NCI-H345 treated with DMSO at 0.1 percent for 48 hours (cell line): Measurements from ENCODE around the gene SPATA33.
"Not testable (repeated sequence)": the region's sequence is repeated elsewhere in the genome, so short reads cannot be mapped to it uniquely, and the experiment has no call there.

Source experiments
- DNase-seq: peaks from one replicate; lab custom pipeline; 2025; ENCODE audit not compliant: unreplicated experiment; lab: John Stamatoyannopoulos, UW

The SPATA33 gene

GRCh38 chr16:89658221-89658879, 714 bp downstream of the SPATA33 start:
- no peak for DNase-seq

GRCh38 chr16:89660146-89660545, 2.5 kb downstream of the SPATA33 start:
- DNase-seq: no peak

GRCh38 chr16:89661215-89661614, 3.6 kb downstream of the SPATA33 start:
- no peak for DNase-seq

DNA sequence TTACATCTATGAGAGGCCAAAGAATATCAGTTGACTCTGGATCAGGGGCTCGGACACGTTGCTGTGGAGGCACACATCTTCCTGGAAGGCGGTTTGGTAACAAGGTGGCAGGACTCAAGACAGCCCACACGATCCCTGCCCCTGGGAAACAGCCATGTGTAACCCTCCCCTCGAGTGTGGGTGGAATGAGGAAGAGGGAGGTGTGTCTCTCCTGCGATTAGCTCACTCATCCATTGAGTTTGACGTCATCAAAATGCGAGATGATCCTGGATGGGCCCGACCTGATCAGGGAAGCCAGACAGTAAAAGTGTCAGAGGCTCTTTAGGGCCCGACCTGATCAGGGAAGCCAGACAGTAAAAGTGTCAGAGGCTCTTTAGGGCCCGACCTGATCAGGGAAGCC, 6.6 kb downstream of the SPATA33 start:
- not testable (repeated sequence) for DNase-seq

GRCh38 chr16:89667000-89667399, 9.4 kb downstream of the SPATA33 start:
- not testable (repeated sequence) for DNase-seq

GRCh38 chr16:89667633-89668032, 10.0 kb downstream of the SPATA33 start:
- no peak for DNase-seq

- DNase-seq: no peak
These were observed 11.1 kb downstream of the SPATA33 start for GRCh38 chr16:89668790-89669158.

GRCh38 chr16:89669755-89670154, 12.1 kb downstream of the SPATA33 start:
- DNase-seq: no peak

DNA sequence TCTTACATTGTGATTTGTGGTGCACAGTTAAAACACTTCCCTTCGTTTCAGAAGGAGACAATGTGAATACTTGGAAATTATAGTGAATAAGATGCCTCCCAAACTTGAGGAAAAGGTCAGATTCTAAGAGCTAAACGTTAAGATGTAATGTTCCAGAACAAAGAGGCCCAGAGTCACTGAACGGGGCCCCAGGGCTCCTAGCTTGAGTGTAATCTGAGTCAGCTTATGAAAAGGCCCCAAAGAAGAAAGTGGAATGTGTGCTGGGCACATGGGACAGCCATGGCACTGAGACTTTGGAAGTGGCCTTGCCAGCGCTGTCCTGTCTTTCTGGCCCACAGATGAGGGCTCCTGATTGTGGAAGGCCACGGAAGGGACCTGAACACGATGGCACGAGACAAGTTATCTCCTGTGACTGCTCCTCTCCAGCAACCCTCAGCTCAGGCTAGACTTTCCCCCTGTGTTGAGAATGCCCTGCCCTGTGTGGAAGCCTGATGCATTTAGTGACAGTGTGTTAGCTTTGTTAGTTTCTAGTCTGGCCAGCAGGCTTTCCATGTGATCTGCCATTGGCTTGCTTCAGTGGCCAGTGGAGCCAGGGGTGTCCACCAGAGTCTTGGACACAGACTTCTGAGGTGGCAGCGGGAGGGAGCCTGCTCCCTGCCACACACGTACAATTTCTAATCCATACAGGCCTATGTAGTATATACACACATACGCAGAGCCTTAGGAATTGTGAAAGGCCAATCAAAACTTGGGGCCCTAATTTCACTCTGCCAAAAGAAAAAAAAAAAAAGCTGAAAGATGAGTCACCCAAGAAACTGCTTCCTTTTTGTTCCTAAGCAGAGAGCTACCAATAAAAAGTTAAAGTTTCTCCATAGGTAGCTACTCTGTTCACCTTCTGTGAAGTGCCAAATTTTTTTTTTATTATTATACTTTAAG, 13.1 kb downstream of the SPATA33 start:
- no peak for DNase-seq

DNA sequence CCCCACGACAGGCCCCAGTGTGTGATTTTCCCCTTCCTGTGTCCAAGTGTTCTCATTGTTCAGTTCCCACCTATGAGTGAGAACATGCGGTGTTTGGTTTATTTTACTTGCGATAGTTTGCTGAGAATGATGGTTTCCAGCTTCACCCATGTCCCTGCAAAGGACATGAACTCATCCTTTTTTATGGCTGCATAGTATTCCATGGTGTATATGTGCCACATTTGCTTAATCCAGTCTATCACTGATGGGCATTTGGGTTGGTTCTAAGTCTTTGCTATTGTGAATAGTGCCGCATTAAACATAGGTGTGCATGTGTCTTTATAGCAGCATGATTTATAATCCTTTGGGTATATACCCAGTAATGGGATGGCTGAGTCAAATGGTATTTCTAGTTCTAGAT, 13.9 kb downstream of the SPATA33 start:
- DNase-seq: not testable (repeated sequence)

DNA sequence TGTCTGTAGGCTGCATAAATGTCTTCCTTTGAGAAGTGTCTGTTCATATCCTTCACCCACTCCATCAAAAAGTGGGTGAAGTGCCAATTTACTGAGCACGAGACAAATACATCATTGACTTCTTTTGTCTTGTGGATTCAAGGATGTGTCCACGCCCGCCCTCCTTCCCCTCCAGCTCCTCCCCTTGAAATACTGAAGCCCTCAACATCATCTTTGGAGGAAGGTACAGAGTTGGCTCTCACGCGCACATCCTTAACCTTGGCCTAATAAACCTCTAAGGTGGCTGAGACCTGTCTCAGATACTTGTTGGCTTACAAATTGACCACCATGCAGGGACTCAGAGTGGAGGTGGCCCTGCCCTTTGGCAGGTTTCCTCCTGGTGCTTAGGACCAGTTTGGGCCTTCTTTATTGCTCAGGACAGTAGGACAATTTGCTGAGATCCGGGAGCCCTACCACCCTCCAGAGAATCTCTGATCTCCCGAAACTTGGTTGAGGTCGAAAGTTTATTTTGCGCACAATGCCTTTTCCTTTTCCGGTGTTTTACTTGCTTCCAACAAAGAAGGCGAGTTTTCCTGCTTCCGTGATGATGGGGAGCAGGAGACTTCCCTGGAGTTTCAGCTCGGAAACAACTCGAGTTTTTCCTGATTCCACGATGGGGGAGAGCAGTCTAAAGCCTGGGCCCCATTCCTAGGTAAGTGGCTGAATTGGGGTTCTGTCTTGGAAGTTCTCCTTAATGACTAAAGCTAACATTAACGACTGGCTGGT, 14.7 kb downstream of the SPATA33 start:
- DNase-seq: no peak

- DNase-seq: no peak
These were observed 20.6 kb downstream of the SPATA33 start for GRCh38 chr16:89678258-89678657.

DNA sequence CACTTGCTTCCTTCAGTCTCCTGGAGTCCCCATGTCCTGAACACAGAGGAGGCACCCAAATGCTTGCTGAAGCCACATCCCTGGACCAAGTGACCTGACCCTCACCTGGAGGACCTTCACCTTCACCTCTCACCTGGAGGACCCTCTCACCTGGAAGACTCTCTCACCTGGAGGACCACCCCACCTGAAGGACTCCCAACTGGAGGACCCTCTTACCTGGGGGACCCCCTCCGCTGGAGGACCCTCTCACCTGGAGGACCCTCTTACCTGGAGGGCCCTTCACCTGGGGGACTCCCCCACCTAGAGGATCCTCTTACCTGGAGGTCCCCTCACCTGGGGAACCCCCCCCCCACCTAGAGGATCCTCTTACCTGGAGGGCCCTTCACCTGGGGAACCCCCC, 28.3 kb downstream of the SPATA33 start:
- no peak for DNase-seq

GRCh38 chr16:89686520-89687091, 29.0 kb downstream of the SPATA33 start, which contains the start of gene CDK10:
Gene CDK10, plus strand, starts transcription at chr16:89686689. Its CDS starts 22 bp downstream, at chr16:89686711.
- peak; percentile 80 for DNase-seq

DNA sequence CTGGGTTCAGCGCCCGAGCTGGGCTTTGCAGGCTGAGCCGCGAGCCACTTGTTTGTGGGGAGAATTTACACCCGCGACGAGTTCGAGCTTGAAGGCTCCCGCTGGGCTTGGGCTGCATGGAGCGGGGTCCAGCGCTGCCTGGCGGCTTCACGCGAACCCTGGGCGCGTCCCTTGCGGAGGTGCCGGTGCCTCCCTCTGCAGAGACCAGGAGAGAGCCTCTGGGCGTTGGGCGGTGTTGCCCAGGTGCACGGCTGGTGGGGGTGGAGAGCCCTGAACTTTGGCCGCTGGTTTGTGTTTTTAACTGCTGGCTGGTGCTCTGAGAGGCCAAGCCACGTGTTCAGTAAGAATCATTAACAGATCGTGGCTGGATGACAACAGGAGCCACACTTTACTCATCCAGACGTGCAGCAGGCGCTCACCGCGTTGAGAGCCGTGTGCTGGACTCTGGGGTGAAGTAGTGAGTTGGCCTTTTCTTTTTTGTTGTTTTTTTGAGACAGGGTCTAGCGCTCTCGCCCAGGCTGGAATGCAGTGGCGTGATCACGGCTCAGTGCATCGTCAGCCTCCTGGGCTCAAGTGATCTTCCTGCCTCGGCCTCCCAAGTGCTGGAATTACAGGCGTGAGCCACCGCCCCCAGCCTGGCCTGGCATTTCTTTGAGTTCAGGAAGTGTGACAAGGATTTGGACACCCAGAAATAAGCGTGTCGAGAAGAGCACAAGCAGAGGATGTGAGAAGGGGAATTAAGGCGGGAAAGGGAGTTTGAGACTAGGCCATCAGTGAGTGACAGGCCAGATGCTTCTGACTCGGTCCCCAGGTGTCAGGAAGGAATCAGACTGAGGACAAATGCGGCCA, 29.7 kb downstream of the SPATA33 start:
- DNase-seq: no peak

DNA sequence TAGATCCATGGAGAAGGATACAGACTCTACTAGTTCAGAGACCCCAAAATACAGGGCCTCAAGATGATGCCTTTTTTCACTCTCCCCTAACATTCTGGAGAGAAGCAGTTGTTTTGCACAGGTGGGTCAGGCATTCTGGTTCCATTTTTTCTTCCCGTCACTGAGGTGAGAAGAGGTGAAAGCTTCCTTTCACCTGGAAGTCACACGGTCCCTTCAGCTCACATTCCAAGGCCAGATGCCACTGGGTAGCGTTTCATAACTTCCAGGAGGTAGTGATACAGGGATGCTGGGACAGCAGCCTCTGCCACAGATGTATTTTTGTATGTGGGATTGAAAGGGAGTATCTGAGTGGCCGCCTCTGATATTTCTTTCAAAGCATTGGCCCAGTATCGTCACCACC, 30.8 kb downstream of the SPATA33 start:
- DNase-seq: no peak

GRCh38 chr16:89689142-89689541, 31.5 kb downstream of the SPATA33 start:
- no peak for DNase-seq

DNA sequence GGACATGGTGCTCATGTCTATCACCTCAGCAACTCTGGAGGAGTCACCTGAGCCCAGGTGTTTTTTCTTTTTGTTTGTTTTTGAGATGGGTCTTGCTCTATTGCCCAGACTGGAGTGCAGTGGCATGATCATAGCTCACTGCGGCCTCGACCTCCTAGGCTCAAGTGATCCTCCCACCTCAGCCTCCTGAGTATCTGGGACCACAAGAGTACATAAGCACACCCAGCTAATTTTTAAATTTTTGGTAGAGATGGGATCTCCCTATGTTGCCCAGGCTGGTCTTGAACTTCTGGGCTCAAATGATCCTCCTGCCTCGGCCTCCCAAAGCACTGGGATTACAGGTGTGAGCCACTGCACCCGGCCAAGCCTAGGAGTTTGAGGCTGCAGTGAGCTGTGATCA, 32.0 kb downstream of the SPATA33 start:
- not testable (repeated sequence) for DNase-seq

DNA sequence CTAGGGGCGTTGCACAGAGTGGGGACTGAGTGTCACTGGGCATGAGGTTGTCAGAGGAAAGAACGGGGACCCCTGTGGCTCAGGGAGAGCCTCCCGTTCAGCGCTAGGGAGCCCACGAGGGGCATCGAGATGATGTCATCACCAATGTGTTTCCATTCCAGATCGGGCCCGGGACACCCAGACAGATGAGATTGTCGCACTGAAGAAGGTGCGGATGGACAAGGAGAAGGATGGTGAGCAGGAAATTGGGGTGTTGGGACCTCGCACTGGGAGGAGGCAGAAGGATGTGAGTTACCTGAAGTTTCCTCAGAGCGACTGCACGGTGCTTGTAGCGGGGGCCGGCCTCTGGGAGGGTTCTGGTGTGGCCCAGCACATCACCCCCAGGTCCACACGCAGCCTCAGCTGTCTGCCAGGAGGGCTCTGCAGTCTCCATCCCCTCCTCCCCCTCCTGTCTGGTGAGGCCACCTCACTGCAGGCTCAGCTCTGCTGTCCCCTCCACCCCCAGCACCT, 32.8 kb downstream of the SPATA33 start:
- no peak for DNase-seq
